Thyroid gland (tissue), 4 donors: ENCODE measurements around the gene NBAS. TPM values are rescaled to one million over a fixed set of nuclear protein-coding genes. Genes with fewer than 3 reads are reported as not detected.

Source experiments
- DNase-seq, 2 donors: peaks; one replicate each; pipeline ENCODE4 v3.0.0-alpha.2; 2019
- H3K27ac ChIP-seq, 3 donors: fragments of 200-600 bp; sonication (generic); 1 replicate in 2 of 3; 2 replicates in 1 of 3; pipeline ENCODE4 v1.5.1; 2016 to 2019; ENCODE audit warnings: mild to moderate bottlenecking in 1 of 3, moderate library complexity in 1 of 3
- H3K27me3 ChIP-seq: fragments of 200-600 bp; sonication (generic); one replicate; pipeline ENCODE4 v1.5.1; 2019
- H3K36me3 ChIP-seq, 2 donors: fragments of 200-600 bp; sonication (generic); one replicate each; pipeline ENCODE4 v1.5.1; 2016 to 2019
- H3K4me1 ChIP-seq, 2 donors: fragments of 200-600 bp; sonication (generic); one replicate each; pipeline ENCODE4 v1.5.1; 2017 to 2019
- H3K4me3 ChIP-seq, 3 donors: fragments of 200-600 bp; sonication (generic); replicated peaks in 1 of 3; 1 replicate in 2 of 3; 2 replicates in 1 of 3; pipeline ENCODE4 v1.5.1; 2016; ENCODE audit warnings: mild to moderate bottlenecking in 1 of 3
- H3K9me3 ChIP-seq: fragments of 200-600 bp; sonication (generic); one replicate; pipeline ENCODE4 v1.5.1; 2017
- POLR2A ChIP-seq, 2 donors: fragments of 450-650 bp; IDR thresholded peaks; one replicate each; pipeline ENCODE4 v1.6.1; 2017; ENCODE audit warnings: antibody characterized with exemption in 2 of 2, mild to moderate bottlenecking in 2 of 2, moderate library complexity in 1 of 2
- WGBS, 2 donors: methylation state at CpG; one replicate each; pipeline ENCODE4 v1.1.5; 2017; 5-methylcytosine and 5-hydroxymethylcytosine counted together
- intact Hi-C: fragments of 100-400 bp; cut with DNase I; formaldehyde crosslinking; loops from one replicate; pipeline ENCODE4 v1.15.1; 2023
- total RNA-seq, 4 donors: library from RNA; depleted of rRNA; stranded (reverse); fragments of >200 nt; gene quantifications; one replicate each; pipeline ENCODE4 v1.2.3, GENCODE V29; 2016
- TF ChIP-seq, protein P1 (sequence below), 6 experiments: fragments of 200-600 bp in 3 of 6; fragments of 450-650 bp in 3 of 6; sonication (generic) in 3 of 6; IDR thresholded peaks; one replicate each; pipeline ENCODE4 v1.5.1; 2016 to 2019; ENCODE audit warnings: antibody characterized with exemption in 6 of 6, mild to moderate bottlenecking in 2 of 6, inconsistent platforms in 1 of 6, moderate library complexity in 1 of 6

Gene NBAS
- total RNA-seq, 4 donors from 2014 or later, result 50.4 to 71.5 (median 54.7) TPM

DNA sequence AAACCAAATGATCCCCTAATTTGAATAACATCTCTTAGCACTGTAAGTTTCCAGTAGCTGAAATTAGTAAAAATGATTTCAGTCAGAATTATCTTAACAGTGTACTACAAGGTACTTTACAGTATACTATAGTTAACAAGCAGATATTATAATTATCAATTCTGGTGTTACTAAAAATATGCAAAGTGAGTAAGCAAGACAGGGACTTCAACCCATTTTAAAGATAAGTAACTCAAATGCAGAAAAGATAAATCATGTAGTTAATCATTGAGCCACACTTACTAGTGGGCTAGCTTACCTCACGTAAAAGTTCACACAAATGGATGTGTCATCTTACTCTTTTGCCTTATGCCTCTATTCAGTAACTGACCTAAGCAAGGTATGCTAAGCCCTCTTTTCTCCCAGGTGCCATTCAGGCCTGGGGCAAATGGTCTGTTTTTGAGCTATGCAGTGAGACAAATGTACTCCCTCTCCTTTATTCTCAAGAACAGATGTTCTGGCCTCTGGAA is 101.0 kb downstream of the NBAS start:
- peaks cover 2 to 15% of the 10 kb centered on the region in 2 donors for H3K36me3 ChIP-seq
- H3K9me3 ChIP-seq, result no peaks in the 10 kb centered on the region
- H3K27ac ChIP-seq, result no peak overlapping the region
- H3K27me3 ChIP-seq, result no peaks in the 10 kb centered on the region
- TF ChIP-seq, protein P1, sequence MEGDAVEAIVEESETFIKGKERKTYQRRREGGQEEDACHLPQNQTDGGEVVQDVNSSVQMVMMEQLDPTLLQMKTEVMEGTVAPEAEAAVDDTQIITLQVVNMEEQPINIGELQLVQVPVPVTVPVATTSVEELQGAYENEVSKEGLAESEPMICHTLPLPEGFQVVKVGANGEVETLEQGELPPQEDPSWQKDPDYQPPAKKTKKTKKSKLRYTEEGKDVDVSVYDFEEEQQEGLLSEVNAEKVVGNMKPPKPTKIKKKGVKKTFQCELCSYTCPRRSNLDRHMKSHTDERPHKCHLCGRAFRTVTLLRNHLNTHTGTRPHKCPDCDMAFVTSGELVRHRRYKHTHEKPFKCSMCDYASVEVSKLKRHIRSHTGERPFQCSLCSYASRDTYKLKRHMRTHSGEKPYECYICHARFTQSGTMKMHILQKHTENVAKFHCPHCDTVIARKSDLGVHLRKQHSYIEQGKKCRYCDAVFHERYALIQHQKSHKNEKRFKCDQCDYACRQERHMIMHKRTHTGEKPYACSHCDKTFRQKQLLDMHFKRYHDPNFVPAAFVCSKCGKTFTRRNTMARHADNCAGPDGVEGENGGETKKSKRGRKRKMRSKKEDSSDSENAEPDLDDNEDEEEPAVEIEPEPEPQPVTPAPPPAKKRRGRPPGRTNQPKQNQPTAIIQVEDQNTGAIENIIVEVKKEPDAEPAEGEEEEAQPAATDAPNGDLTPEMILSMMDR (IDR thresholded peaks at IDR 0.05), result no peak
- intact Hi-C loops, result no loop called here
- 98 to 100% methylated on average over 1 of the region's 1 CpG for WGBS, 2 donors
- H3K4me3 ChIP-seq, result no peak overlapping the region
- no peaks in the 10 kb centered on the region for H3K4me1 ChIP-seq
- no peak for DNase-seq

DNA sequence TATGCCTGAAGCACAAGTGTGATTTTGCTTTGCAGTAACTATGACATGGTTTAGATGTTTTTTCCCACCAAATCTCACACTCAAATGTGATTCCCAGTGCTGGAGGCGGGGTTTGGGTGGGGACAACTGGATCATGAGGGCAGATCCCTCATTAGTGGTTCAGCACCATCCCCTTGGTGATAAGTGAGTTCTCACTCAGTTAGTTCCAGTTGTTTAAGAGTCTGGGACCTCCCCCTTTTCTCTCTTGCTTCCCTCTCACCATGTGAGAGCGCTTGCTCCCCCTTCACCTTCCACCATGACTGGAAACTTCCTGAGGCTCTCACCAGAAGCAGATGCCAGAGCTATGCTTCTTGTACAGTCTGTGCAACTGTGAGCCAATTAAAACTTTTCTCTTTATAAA is 102.9 kb downstream of the NBAS start:
- no peak for DNase-seq
- no peak overlapping the region for H3K27ac ChIP-seq
- H3K27me3 ChIP-seq, result no peaks in the 10 kb centered on the region
- no peak overlapping the region for H3K4me3 ChIP-seq
- H3K4me1 ChIP-seq, result no peaks in the 10 kb centered on the region
- H3K9me3 ChIP-seq, result no peaks in the 10 kb centered on the region
- intact Hi-C loops, result no loop called here
- WGBS, 2 donors, result 96 to 100% methylated on average over 2 of the region's 2 CpGs
- peaks cover 0 to 15% of the 10 kb centered on the region in 2 donors for H3K36me3 ChIP-seq
- TF ChIP-seq POLR2A (IDR thresholded peaks at IDR 0.05), result no peak
- TF ChIP-seq, protein P1 (IDR thresholded peaks at IDR 0.05), result no peak

DNA sequence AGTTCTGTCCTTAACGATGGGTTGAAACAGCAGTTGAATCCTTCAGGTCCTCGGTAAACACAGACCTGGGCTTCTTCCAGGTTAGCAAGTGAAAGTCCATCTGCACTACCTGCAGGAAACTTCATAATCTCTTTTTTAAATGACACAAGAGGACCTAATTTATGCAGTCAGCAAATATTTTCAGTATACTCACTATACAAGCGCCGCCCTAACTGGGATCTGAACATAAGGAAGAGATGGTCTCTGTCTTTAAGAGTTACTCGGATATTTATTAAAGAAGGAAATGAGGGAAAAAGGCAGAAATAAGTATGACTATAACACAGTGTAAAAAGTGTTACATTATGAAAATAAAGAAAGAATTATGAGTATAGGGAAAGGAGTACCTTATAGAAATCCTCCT is 103.3 kb downstream of the NBAS start:
- no peak for DNase-seq
- Histone ChIP-seq H3K27me3 (no peaks in the 10 kb centered on the region), H3K9me3 (no peaks in the 10 kb centered on the region), H3K36me3 (peaks cover 0 to 15% of the 10 kb centered on the region in 2 donors), H3K4me1 (no peaks in the 10 kb centered on the region), H3K27ac (no peak overlapping the region), H3K4me3 (no peak overlapping the region)
- intact Hi-C loops, result no loop called here
- TF ChIP-seq, protein P1 (IDR thresholded peaks at IDR 0.05), result no peak
- TF ChIP-seq POLR2A (IDR thresholded peaks at IDR 0.05), result no peak
- WGBS, 2 donors, result 78 to 85% methylated on average over 5 of the region's 5 CpGs

DNA sequence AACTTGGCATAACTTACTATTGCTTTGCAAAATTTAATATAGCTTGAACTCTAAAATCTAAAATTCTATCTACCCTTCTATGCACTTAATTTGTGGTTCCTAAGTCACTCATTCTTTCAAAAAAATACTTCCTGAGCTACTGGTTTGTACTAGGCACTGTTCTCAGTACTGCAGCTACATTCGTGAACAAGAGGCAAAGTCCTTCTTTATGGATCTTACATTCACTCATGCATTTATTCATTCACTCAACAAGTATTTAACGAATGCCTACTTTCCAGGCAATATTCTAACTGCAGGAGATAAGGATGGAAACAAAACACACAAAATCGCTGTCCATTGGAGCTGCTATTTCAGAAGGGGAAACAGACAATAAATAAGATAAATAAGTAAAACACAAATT is 104.8 kb downstream of the NBAS start:
- Histone ChIP-seq H3K36me3 (peaks cover 0 to 15% of the 10 kb centered on the region in 2 donors), H3K4me3 (no peak overlapping the region), H3K27ac (no peak overlapping the region), H3K4me1 (no peaks in the 10 kb centered on the region), H3K9me3 (no peaks in the 10 kb centered on the region), H3K27me3 (no peaks in the 10 kb centered on the region)
- no peak for TF ChIP-seq POLR2A (IDR thresholded peaks at IDR 0.05)
- TF ChIP-seq, protein P1 (IDR thresholded peaks at IDR 0.05), result no peak
- WGBS, 2 donors, result 76 to 83% methylated on average over 3 of the region's 3 CpGs
- no peak for DNase-seq
- intact Hi-C loops, result no loop called here

DNA sequence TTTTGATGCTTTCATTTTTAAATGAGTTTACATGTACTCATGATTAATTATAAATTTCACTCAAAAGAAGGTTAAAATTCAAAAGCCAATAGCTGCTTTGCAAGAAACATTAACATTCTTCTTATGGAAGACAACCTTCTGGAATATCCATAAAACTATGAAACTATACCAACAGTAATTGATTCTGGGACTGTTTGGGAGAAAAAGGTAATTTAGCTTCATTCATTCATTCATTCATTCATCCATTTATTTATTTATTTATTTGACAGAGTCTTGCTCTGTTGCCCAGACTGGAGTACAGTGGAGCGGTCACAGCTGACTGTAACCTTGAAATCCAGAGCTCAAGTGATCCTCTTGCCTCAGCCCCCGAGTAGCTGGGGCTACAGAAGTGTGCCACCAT is 110.3 kb downstream of the NBAS start:
- 87 to 93% methylated on average over 2 of the region's 2 CpGs for WGBS, 2 donors
- Histone ChIP-seq H3K27me3 (no peaks in the 10 kb centered on the region), H3K36me3 (no peaks in the 10 kb centered on the region), H3K4me1 (no peaks in the 10 kb centered on the region), H3K9me3 (no peaks in the 10 kb centered on the region), H3K4me3 (no peak overlapping the region), H3K27ac (no peak overlapping the region)
- DNase-seq, result no peak
- intact Hi-C loops, result no loop called here
- TF ChIP-seq, protein P1 (IDR thresholded peaks at IDR 0.05), result no peak
- no peak for TF ChIP-seq POLR2A (IDR thresholded peaks at IDR 0.05)
